ENCODE data around the gene HACD3.
A peak's percentile ranks its signal among the peaks of the same experiment; 100 is the strongest.
"Not testable (repeated sequence)": the region's sequence is repeated elsewhere in the genome, so short reads cannot be mapped to it uniquely, and the experiment has no call there.

Gene HACD3

DNA sequence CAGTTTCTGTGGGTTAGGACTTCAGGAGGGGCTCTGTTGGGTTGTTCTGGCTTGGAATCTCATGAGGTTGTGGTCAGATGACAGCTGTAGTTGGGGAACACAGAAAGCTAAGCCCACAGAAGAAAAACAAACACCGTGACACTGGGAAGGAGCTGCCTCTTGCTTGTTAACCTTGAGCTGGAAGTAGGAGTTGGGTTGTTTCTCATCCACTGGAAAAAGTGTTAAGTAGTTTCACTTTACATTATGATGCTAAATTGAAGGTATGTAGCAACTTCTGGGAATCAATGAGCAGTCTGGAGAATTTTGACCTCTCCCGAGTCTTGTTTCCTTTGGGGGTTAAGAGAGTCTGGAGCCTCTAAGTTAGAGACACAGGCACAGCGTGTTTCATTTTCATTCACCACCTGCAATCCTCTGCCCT lies 20.4 kb downstream of the HACD3 start:
- DNase-seq, result peak; percentile 2

DNA sequence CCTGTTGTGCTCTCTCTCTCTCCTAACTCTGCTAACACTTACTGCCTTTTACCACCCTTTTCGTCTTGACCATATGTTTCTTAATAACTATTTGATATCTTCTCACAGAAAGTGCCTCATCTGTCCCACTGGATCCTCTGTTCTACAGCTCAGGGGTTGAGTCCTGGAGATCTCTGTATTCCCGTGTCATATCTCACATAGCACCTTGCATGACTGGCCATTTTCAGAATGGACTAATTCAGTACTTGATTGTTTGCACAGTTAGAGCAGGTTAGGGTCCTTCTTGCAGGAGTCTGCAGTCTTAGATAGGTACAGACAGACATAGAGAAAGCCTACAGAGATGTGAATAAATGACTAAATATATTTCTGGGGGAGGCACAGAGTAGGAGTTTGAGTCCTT lies 20.9 kb downstream of the HACD3 start:
- DNase-seq, result no peak

DNA sequence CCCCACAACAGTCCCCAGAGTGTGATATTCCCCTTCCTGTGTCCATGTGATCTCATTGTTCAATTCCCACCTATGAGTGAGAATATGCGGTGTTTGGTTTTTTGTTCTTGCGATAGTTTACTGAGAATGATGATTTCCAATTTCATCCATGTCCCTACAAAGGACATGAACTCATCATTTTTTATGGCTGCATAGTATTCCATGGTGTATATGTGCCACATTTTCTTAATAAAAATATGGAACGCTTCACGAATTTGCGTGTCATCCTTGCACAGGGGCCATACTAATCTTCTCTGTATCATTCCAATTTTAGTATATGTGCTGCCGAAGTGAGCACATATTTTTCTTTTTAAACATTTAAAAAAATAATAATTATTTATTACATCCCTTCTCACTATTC lies 22.6 kb downstream of the HACD3 start:
- not testable (repeated sequence) for DNase-seq

DNA sequence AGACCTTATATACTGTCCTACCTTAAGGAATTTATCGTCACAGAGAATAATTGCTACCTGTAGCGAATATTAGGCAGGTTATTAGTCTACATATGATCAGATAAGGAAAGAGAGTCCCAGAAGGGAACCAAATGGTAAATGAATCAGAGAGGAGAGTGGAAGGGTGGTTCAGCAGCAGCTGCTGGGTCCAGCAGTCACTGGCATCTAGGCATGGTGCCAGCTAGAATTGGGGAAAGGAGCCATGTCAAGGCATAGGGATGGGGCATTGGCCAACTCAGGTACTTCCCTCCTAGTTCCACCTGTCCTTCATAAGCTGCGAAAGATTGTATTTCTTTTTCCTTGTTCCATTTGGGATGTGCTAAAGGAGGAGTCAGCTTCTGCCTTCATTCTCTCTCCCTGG lies 23.4 kb downstream of the HACD3 start:
- DNase-seq, result no peak

DNA sequence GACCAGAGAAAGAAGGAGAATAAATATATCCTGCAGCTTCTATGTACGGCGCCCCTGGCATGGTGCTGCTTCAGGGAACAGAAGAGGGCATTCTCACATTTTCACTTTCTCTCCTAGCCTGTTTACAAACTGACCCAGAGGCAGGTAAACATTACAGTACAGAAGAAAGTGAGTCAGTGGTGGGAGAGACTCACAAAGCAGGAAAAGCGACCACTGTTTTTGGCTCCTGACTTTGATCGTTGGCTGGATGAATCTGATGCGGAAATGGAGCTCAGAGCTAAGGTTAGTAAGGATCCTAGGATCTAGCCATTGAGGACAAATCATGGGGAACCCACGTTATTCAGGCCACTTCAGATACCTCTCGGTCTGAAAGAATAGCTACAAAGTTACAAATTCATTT lies 26.4 kb downstream of the HACD3 start:
- no peak for DNase-seq

DNA sequence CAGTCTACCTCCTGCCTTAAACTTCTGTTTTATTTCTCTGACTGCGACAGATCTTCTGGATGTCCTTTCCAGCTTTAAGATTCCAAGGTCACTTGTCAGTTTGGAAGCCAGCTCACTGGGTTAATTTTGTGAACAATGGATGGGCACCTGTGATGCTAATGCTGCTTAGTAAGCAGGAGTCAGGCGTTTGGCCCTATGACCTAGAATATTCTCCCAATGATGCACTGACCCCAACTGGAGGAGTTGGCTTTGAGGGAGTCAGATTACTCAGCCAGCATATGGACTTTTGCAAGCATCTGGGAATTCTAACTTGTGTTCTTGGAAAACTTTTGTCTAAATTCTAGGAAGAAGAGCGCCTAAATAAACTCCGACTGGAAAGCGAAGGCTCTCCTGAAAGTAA lies 28.1 kb downstream of the HACD3 start:
- DNase-seq, result peak; percentile 90

DNA sequence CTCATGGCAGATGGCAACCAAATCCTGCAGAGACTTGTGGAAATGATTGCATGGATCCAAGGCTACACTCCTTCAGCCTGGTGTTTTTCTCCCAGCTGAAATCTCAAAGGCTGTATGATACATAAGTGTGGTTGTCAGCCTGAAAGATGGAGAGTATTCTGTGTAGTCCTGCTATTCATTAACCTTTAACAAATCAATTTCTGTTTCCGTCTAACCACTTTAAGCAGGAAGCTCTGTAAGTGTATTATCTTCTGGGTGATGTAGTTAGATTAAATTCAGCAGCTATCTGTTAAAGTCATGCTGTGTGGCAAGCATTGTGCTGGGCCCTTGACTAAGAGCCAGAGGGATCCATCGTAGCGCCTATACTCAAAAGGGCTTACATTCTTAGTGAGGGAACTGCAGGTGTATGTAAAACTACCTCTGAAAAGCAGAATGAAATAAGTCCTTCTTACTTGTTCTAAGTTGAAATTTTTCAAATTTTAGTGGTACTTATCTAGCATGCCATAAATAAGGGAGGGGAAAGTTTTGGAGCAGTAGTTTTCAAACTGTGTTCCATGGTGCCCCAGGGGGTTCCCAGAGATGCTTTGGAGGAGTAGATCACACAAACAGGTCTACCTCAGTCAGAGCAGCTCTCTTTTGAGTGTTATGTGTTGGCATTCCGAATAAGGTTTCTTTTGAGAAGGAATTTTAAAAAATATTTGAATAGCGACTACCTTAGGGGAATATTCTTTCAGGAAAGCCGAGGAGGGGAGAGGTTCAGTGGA lies 28.9 kb downstream of the HACD3 start:
- DNase-seq, result no peak

DNA sequence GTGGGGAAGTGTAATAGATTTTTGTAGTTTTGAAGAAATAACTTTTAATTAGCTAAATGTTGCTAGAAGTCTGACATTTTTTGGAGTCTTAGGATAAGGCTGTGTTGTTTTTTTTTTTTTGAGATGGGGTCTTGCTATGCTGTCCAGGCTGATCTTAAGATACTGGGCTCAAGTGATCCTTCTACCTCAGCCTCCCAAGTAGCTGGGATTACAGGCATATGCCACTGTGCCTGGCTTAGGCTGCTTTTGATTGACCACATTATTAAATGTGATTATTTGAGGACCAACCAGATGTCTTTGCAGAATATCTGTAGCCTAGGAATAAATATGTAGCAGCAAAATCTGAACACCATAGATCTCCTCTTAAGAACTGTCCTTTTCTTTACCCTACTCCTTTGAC lies 29.7 kb downstream of the HACD3 start:
- DNase-seq, result no peak

DNA sequence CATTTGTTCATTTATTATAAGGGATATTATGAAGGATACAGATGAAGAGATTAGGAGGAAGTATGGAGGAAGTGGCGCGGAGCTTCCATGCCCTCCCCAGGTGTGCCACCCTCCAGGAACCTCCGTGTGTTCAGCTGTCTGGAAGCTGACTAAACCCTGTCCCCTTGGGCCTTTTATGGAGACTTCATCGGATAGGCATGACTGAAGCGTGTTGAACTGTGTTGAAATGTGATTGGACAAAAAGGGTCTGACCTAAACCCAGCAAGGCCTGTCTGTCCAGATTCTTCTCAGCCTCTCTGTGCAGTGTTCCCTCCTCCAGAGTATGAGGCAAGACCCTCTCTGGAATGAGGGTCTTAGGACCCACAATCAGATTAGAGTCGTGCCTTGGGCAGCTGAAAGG lies 31.7 kb downstream of the HACD3 start:
- no peak for DNase-seq

DNA sequence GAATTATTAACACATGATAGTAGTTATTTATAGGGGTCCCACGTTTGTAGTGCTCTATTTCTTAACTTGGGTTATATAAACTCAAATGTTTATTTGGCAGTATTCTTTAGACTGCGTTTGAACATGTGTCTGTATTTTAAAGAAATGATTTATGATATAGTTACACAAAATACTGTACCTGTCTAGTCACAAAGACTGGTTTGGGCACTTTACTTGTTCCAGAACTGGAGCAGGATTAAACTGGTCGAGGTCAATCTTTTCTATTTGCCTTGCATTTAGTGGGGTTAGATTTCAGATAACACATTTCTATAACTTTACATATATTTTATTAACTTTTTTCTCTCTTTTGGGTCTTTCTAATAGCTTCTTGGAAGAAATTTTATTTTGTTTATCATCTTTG lies 39.5 kb downstream of the HACD3 start:
- DNase-seq, result no peak

DNA sequence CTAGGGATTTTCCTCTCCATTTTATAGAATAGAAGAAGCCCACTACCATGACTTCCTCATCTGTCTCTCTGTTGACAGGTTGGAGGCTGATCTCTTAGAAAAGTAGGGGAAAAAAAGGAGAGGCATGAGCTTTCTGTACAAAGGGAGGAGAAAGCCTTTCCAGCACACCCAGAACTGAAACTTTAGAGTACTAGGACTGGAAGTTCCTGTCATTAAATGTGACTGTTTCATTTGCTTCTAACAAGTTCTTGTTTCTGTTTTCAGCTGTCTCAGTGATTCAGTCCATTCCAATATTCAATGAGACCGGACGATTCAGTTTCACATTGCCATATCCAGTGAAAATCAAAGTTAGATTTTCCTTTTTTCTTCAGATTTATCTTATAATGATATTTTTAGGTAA lies 41.7 kb downstream of the HACD3 start:
- DNase-seq, result no peak

DNA sequence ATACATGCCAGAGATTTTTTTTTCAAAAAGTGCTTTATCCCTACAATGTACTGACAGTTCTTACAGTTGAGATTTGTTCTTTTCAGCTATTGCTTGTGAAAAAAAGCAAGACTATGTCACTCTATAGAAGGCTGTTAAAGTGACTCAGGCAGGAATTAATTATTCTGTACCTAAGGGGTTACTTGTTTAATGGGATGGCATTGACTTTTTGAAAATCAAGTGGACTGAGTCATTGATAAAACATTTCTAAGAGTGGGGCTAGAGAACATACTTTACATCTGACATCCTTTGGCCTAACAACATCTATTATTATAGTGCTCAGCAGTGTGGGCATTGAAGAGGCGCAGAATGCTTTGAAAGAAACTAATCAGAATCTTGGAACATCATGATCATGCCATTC lies 46.4 kb downstream of the HACD3 start:
- peak; percentile 67 for DNase-seq

DNA sequence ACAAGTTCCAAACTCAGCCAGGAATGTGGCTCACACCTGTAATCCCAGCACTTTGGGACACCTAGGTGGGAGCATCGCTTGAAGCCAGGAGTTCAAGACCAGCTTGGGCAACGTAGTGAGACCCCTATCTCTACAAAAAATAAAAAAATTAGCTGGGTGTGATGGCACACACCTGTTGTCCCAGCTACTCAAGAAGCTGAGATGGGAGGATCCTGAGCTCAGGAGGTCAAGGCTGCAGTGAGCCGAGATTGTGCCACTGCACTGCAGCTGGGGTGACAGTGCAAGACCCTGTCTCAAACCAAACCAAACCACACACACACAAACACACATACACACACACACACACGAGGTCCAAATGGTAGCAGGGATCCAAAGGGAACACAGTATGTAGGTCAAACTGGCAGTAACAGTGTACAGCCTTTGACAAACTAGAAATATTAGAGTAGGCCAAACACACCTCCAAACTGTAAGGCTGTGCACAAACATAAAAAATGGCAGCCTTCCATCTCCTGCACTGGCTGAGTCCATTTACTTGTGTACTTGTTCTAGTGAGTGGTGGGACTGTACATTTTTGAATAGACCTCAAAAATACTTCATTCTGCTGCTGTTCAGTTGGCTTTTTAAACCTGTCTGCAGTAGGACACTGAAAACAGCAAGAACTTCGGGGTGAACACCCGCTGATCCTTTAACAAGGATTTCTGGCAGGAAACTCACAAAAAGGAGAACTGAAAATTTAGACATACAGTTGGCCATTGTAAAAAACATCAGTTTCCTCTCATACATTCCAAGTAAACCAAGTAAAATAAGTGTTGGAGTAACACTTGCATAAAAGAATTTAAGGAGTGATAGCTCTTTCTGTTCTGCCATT lies 47.1 kb downstream of the HACD3 start:
- DNase-seq, result no peak

DNA sequence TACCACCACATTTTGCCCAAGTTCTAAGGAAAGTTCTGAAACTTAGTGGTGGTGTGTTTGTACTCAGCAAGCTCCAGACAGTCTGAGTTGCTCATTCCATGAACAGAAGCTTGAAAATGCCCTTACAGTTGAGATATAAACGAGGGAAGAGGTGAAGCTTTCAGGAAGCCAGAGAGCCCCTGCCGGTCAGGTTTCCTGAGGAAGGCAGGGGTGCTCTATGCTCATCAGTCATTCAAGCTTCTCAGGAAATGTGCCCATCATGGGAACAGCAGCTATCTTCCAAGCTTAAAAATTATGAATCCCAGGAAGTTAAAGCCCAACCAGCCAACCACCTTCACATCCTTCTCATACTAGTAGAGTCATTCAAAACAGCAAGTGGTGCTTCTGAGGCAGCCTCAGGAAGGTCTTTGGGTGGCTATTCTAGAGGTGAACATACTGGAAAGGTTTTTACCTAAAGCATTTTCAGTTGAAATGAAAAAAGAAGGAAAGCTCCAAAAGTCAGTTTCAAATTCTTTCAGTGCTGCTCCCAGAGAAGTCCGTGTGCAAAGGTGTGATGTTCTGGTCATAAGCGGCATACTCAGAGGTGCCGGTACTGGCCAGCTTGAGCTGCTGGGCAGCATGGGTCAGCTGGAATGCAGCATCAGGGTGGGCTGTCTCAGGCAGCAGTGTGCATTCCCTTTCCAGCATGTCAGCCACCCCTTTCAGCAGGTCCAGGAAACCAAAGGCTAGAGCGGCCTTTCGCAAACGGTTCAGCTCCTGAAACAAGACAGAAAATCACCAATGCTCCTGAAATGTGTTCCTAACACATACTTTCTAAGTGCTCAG lies 48.9 kb downstream of the HACD3 start:
- DNase-seq, result no peak

DNA sequence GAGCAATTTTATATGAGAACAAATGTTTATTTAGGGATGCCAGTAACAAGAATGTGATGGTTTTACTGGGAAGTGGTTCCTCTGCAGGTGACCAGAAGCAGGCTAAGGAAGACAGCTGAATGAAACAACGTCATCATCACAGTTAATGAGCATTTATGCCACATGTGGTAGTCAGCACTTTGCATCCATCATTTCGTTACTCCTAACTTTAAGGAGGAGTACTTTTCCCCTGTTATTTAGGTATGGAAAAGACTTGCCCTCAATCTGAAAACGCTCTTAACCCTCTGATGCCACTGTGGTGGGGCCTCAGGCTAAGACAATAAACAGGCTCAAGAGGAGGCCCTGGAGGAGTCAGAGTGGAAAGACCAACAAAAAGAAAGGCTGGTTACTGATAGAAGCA lies 49.5 kb downstream of the HACD3 start:
- no peak for DNase-seq

DNA sequence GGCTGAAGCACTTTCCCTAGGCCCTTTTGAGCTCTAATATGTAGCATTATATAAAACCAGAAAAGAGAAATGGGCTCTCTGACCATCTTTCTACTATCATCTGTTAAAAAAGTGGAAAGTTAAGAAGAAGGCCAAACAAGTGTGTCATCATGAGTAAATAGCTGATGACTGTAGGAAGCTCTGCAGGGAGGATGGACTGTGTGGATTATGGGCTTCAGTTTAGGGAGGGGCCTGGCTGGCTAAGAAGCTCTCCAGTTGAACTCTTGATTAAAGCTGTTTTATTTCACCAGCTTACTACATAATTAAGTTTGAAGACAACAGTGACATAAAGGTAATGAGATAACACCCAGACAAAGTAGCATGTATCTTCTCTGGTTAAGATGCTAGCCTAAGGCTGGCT lies 50.0 kb downstream of the HACD3 start:
- peak; percentile 79 for DNase-seq

DNA sequence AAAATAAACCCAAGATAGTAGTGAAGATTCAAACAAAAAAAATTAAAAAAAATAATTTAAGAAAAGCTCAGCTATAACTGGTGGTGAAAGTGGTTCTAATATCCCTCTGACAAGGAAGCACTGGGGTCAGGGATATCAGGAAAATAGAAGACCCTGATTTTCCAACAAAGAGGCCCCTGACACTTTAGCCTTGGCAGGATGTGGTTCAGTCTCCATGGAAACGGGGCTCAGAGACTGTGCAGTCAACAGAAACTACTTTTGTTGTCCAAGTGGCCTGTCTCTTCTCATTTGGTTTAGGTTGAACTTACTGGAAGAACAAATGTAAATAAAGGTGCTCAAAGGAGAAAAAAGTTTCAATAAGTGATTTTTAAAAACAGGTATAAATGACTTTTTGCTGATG lies 53.4 kb downstream of the HACD3 start:
- no peak for DNase-seq

DNA sequence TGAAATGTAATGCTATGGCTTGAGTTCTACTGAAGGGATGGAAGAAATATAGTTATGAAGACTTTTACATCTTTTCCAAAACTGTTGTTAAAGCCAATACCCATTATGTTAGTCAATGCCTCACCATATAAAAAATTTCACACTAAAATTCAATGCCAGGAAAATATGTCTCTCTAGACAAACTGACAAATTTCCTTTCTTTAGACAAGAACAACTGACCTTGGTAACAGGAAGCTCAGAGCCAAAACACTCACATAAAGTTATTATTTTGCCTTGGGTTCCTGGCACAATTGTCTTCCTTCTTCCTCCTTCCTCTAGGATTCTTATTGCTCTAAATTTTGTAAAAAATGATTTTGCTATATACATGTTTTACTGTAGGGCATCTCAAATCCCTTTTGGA lies 54.0 kb downstream of the HACD3 start:
- no peak for DNase-seq

DNA sequence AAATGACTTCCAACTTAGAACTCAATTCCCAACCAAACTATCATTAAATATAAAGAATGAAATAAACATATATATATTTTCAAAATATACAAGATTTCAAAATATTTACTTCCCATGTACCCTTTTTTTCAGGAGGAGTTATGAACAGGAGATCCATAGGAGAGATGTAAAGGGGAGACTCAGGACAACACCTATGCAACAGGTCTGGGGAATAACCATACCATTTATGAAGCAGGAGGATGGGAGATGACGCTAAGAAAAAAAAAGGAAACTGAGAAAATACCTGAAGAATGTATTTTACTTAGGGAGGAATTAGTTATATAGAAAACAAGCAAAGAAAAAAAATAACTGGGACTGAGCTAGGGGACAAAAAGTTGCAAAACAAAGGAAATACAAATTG lies 56.8 kb downstream of the HACD3 start:
- DNase-seq, result no peak

DNA sequence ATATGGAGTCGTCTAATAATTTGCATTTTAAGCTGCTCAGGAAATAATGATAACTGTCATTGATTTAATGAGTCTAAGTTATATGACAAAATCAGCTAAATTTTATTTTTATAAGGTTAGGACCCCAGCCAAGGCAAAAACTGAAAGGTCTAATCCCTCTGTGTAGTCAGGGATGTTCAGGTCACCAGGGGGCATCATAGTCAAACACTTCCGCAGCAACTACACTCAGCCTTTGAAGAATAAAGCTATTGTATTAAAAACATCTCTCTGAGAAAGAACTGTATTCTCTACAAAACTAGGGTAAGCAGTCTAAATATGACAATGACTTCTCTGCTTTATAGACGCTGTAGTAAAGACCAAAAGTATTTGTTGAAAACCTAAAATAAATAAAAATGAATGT lies 65.7 kb downstream of the HACD3 start:
- no peak for DNase-seq

DNA sequence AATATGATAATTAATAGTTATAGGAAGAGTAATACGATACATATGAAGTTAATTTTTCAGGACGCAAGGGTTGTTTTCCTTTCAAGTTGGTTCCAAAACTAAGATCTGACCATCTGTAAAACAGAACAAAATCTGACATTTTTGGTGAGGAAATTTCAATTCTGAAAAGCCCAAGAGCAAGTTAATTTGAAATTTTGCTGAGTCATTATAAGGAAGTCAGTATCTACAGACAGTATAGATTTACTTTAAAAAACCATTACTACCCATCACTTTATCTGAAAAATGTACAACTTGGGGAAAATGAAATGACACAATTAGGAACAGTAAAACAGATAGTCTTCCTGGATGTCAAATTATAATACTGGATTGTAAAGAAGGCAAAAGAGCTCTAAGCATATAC lies 68.2 kb downstream of the HACD3 start:
- DNase-seq, result no peak

DNA sequence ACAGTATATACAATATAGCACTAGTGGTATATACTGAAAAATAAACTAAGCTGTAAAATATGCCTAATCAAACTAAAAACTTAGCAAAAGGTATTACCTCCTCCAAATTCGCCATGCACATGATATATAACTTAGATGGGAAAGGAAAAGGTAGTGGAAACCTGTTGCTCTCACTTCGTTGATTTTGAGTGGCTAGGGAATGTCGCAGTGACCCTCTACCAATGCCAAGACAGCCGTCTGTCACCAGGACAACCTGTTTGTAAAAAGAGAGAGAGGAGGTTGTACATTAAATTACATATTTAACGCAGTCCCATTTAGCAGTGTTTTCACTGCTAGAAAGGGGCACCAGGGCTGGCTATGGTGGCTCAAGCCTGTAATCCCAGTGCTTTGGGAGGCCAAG lies 69.4 kb downstream of the HACD3 start:
- no peak for DNase-seq

DNA sequence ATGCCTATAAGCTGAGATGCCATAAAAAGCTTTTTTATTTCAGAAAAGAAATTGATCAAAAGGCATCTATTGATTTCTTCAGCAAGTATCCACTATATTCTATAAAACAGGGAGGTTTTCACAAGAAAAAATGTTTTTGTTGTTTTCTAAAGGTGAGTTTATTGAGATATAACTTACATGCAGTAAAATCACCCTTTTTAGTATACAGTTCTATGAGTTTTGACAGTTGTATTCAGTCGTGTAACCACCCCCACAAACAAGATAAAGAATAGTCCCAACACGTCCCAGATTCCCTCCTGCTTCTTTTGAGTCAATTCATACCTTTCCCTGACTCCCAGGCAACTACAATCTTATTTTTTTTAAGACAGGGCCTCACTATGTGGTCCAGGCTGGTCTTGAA lies 72.9 kb downstream of the HACD3 start:
- DNase-seq, result no peak

DNA sequence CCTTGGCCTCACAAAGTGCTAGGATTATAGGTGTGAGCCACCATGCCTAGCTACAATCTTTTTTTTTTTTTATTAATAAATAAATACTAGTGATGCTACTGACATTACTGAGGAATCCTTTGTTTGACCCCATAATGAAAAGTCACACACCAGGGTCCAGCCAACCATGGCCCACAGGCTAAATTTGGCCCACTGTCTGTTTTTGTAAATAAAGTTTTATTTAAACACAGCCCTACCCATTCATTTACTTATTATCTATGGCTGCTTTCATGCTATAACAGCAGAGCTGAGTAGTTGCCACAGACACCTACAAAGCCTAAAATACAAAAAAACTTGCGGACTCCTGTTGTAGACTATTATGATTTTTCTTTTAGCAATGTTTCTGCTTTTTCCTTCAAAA lies 73.3 kb downstream of the HACD3 start:
- DNase-seq, result no peak

Data from HCEC 1CT (cell line).